ENCODE data around the gene C1QTNF9. TPM values are rescaled to one million over a fixed set of nuclear protein-coding genes. Genes with fewer than 3 reads are reported as not detected.
"Not testable (repeated sequence)": the region's sequence is repeated elsewhere in the genome, so short reads cannot be mapped to it uniquely, and the experiment has no call there.

C1QTNF9 gene
- total RNA-seq, 2 donors from 2014 or later = 0.39 TPM; not detected in 1

GRCh38 chr13:24318878-24319277, 9.5 kb downstream of the C1QTNF9 start:
- not testable (repeated sequence) for H3K9me3 Mint-ChIP-seq; H3K4me1 Mint-ChIP-seq (ENCODE audit: low read depth in 2 of 2); H3K27ac Mint-ChIP-seq; H3K4me3 Mint-ChIP-seq; H3K27me3 Mint-ChIP-seq; H3K36me3 Mint-ChIP-seq; DNase-seq (ENCODE audit: low spot score); ATAC-seq

- ATAC-seq = peak in 1 of 2 donors; percentile 8
- not testable (repeated sequence) for DNase-seq (ENCODE audit: low spot score)
Measured at GRCh38 chr13:24319641-24320040, 10.3 kb downstream of the C1QTNF9 start.

GRCh38 chr13:24321416-24321815, 12.0 kb downstream of the C1QTNF9 start:
- DNase-seq (ENCODE audit: low spot score); H3K27ac Mint-ChIP-seq; H3K4me3 Mint-ChIP-seq; ATAC-seq; H3K4me1 Mint-ChIP-seq (ENCODE audit: low read depth in 2 of 2); H3K36me3 Mint-ChIP-seq; H3K9me3 Mint-ChIP-seq: not testable (repeated sequence)
- H3K27me3 Mint-ChIP-seq = peaks cover 14 to 19% of the 10 kb centered on the region in 2 donors

More at GRCh38 chr13:24319641-24320040, 10.3 kb downstream of the C1QTNF9 start:
- not testable (repeated sequence) for H3K36me3 Mint-ChIP-seq; H3K27me3 Mint-ChIP-seq; H3K27ac Mint-ChIP-seq; H3K9me3 Mint-ChIP-seq; H3K4me1 Mint-ChIP-seq (ENCODE audit: low read depth in 2 of 2); H3K4me3 Mint-ChIP-seq

- DNase-seq (ENCODE audit: low spot score); H3K4me1 Mint-ChIP-seq (ENCODE audit: low read depth in 2 of 2); H3K27ac Mint-ChIP-seq; H3K4me3 Mint-ChIP-seq; ATAC-seq; H3K36me3 Mint-ChIP-seq; H3K9me3 Mint-ChIP-seq: not testable (repeated sequence)
- peaks cover 19 to 21% of the 10 kb centered on the region in 2 donors for H3K27me3 Mint-ChIP-seq
Measured at GRCh38 chr13:24322470-24322869, 13.1 kb downstream of the C1QTNF9 start.

- DNase-seq (ENCODE audit: low spot score) = no peak
- Mint-ChIP-seq H3K4me1 (ENCODE audit: low read depth in 2 of 2) (peaks cover 0 to 5% of the 10 kb centered on the region in 2 donors), H3K4me3 (no peak overlapping the region), H3K9me3 (no peaks in the 10 kb centered on the region), H3K27me3 (peaks cover 20 to 21% of the 10 kb centered on the region in 2 donors), H3K27ac (no peak overlapping the region), H3K36me3 (no peaks in the 10 kb centered on the region)
- no peak for ATAC-seq
Measured at GRCh38 chr13:24323036-24323738, 13.8 kb downstream of the C1QTNF9 start.

- Mint-ChIP-seq H3K27me3 (peaks cover 25% of the 10 kb centered on the region in 2 donors), H3K4me1 (ENCODE audit: low read depth in 2 of 2) (peaks cover 0 to 5% of the 10 kb centered on the region in 2 donors), H3K9me3 (no peaks in the 10 kb centered on the region), H3K4me3 (no peak overlapping the region), H3K36me3 (no peaks in the 10 kb centered on the region), H3K27ac (no peak overlapping the region)
- DNase-seq (ENCODE audit: low spot score) (no peak), ATAC-seq (no peak)
Measured at GRCh38 chr13:24323739-24324075, 14.3 kb downstream of the C1QTNF9 start.

- not testable (repeated sequence) for ATAC-seq; H3K4me3 Mint-ChIP-seq; H3K4me1 Mint-ChIP-seq (ENCODE audit: low read depth in 2 of 2); DNase-seq (ENCODE audit: low spot score); H3K36me3 Mint-ChIP-seq; H3K9me3 Mint-ChIP-seq; H3K27ac Mint-ChIP-seq
- H3K27me3 Mint-ChIP-seq = peaks cover 34 to 36% of the 10 kb centered on the region in 2 donors
Measured at GRCh38 chr13:24327598-24327997, 18.2 kb downstream of the C1QTNF9 start.

- no peaks in the 10 kb centered on the region for H3K36me3 Mint-ChIP-seq
- H3K9me3 Mint-ChIP-seq = no peaks in the 10 kb centered on the region
- H3K27ac Mint-ChIP-seq = no peak overlapping the region
- ATAC-seq = peak; percentile 31 to 43
- H3K4me1 Mint-ChIP-seq (ENCODE audit: low read depth in 2 of 2) = peaks cover 0 to 3% of the 10 kb centered on the region in 2 donors
- no peak overlapping the region for H3K4me3 Mint-ChIP-seq
- no peak for DNase-seq (ENCODE audit: low spot score)
- peaks cover 38 to 41% of the 10 kb centered on the region in 2 donors for H3K27me3 Mint-ChIP-seq
Measured at GRCh38 chr13:24328145-24328544, 18.8 kb downstream of the C1QTNF9 start.

GRCh38 chr13:24338721-24339120, 29.3 kb downstream of the C1QTNF9 start:
- DNase-seq (ENCODE audit: low spot score) (no peak), ATAC-seq (no peak)
- Mint-ChIP-seq H3K4me3 (no peak overlapping the region), H3K4me1 (ENCODE audit: low read depth in 2 of 2) (peaks cover 0 to 6% of the 10 kb centered on the region in 2 donors), H3K27me3 (peaks cover 8 to 10% of the 10 kb centered on the region in 2 donors), H3K36me3 (no peaks in the 10 kb centered on the region), H3K27ac (no peak overlapping the region), H3K9me3 (no peaks in the 10 kb centered on the region)

GRCh38 chr13:24339937-24340607, 30.7 kb downstream of the C1QTNF9 start:
- Mint-ChIP-seq H3K27me3 (peaks cover 6 to 10% of the 10 kb centered on the region in 2 donors), H3K9me3 (no peaks in the 10 kb centered on the region), H3K4me1 (ENCODE audit: low read depth in 2 of 2) (peaks cover 0 to 6% of the 10 kb centered on the region in 2 donors), H3K36me3 (no peaks in the 10 kb centered on the region), H3K27ac (no peak overlapping the region), H3K4me3 (no peak overlapping the region)
- DNase-seq (ENCODE audit: low spot score) (no peak), ATAC-seq (no peak)

GRCh38 chr13:24340608-24340955, 31.2 kb downstream of the C1QTNF9 start:
- H3K4me1 Mint-ChIP-seq (ENCODE audit: low read depth in 2 of 2) = peaks cover 0 to 6% of the 10 kb centered on the region in 2 donors
- no peaks in the 10 kb centered on the region for H3K9me3 Mint-ChIP-seq
- H3K36me3 Mint-ChIP-seq = no peaks in the 10 kb centered on the region
- ATAC-seq (peak in 1 of 2 donors; percentile 24), DNase-seq (ENCODE audit: low spot score) (no peak)
- no peak overlapping the region for H3K27ac Mint-ChIP-seq
- H3K4me3 Mint-ChIP-seq = no peak overlapping the region
- peaks cover 10 to 13% of the 10 kb centered on the region in 2 donors for H3K27me3 Mint-ChIP-seq

GRCh38 chr13:24341439-24341838, 32.1 kb downstream of the C1QTNF9 start:
- peaks cover 10% of the 10 kb centered on the region in 2 donors for H3K27me3 Mint-ChIP-seq
- no peak for DNase-seq (ENCODE audit: low spot score)
- H3K4me3 Mint-ChIP-seq = no peak overlapping the region
- no peaks in the 10 kb centered on the region for H3K9me3 Mint-ChIP-seq
- peak; percentile 53 to 70 for ATAC-seq
- H3K36me3 Mint-ChIP-seq = no peaks in the 10 kb centered on the region
- H3K27ac Mint-ChIP-seq = no peak overlapping the region
- H3K4me1 Mint-ChIP-seq (ENCODE audit: low read depth in 2 of 2) = peaks cover 0 to 6% of the 10 kb centered on the region in 2 donors

- Mint-ChIP-seq H3K4me3 (no peak overlapping the region), H3K27me3 (peaks cover 8 to 10% of the 10 kb centered on the region in 2 donors), H3K4me1 (ENCODE audit: low read depth in 2 of 2) (no peaks in the 10 kb centered on the region), H3K27ac (no peak overlapping the region), H3K9me3 (no peaks in the 10 kb centered on the region), H3K36me3 (no peaks in the 10 kb centered on the region)
- no peak for ATAC-seq
- DNase-seq (ENCODE audit: low spot score) = no peak
Measured at GRCh38 chr13:24348385-24348784, 39.0 kb downstream of the C1QTNF9 start.

GRCh38 chr13:24348797-24349515, 39.6 kb downstream of the C1QTNF9 start:
- ATAC-seq (no peak), DNase-seq (ENCODE audit: low spot score) (no peak)
- Mint-ChIP-seq H3K27me3 (peaks cover 8 to 10% of the 10 kb centered on the region in 2 donors), H3K4me1 (ENCODE audit: low read depth in 2 of 2) (no peaks in the 10 kb centered on the region), H3K27ac (no peak overlapping the region), H3K4me3 (no peak overlapping the region), H3K36me3 (no peaks in the 10 kb centered on the region), H3K9me3 (no peaks in the 10 kb centered on the region)

Data from natural killer cell treated with Interleukin-12 subunit alpha and Interleukin-12 subunit beta and Interleukin-15 and Interleukin-18, amount 100 ng/mL, for 72 hours (primary cell).